HepG2 (cell line): ENCODE measurements around the gene HSPB9. TPM values are rescaled to one million over a fixed set of nuclear protein-coding genes. Genes with fewer than 3 reads are reported as not detected.

Source experiments
- ATF7-NPFF ChIP-seq: sonication (generic); formaldehyde crosslinking; IDR thresholded peaks from 2 replicates; pipeline ENCODE4 v1.8.1; 2023; ENCODE audit warnings: mild to moderate bottlenecking, low read depth, missing genetic modification reagents, moderate library complexity
- ATRX ChIP-seq: sonication (generic); formaldehyde crosslinking; IDR thresholded peaks from 2 replicates; pipeline ENCODE4 v1.4.0; 2020; ENCODE audit warnings: missing genetic modification reagents, borderline replicate concordance
- CERS6 ChIP-seq: sonication (generic); formaldehyde crosslinking; IDR thresholded peaks from 2 replicates; pipeline ENCODE4 v1.5.0; 2020; ENCODE audit warnings: missing genetic modification reagents
- EHMT2 ChIP-seq: fragments of 200-600 bp; sonication (generic); IDR thresholded peaks from 2 replicates; pipeline ENCODE4 v1.7.0; 2017; ENCODE audit warnings: antibody characterized with exemption, low read depth, low read length, borderline replicate concordance
- FOXO4 ChIP-seq: sonication (generic); formaldehyde crosslinking; conservative IDR thresholded peaks from 2 replicates; pipeline ENCODE4 v1.8.1; 2023; ENCODE audit warnings: missing genetic modification reagents
- NR3C1 ChIP-seq: sonication (generic); formaldehyde crosslinking; IDR thresholded peaks from 2 replicates; pipeline ENCODE4 v1.4.0; 2020; ENCODE audit warnings: missing genetic modification reagents
- PHF5A ChIP-seq: IDR thresholded peaks from one replicate; pipeline ENCODE4 v1.6.1; 2018; ENCODE audit warnings: low read depth, missing genetic modification reagents; ENCODE audit not compliant: unreplicated experiment
- REPIN1 ChIP-seq: sonication (generic); formaldehyde crosslinking; IDR thresholded peaks from 2 replicates; pipeline ENCODE4 v1.8.0; 2022; ENCODE audit warnings: missing genetic modification reagents, low read depth, mild to moderate bottlenecking, borderline replicate concordance
- REXO4 ChIP-seq: sonication (generic); formaldehyde crosslinking; IDR thresholded peaks from 2 replicates; pipeline ENCODE4 v1.8.0; 2022; ENCODE audit warnings: missing genetic modification reagents, mild to moderate bottlenecking, borderline replicate concordance
- SETDB1 ChIP-seq: sonication (generic); formaldehyde crosslinking; IDR thresholded peaks from 2 replicates; pipeline ENCODE4 v1.5.1; 2020; ENCODE audit warnings: missing genetic modification reagents, mild to moderate bottlenecking, borderline replicate concordance
- TFDP2 ChIP-seq: sonication (generic); formaldehyde crosslinking; IDR thresholded peaks from 2 replicates; pipeline ENCODE4 v1.4.0; 2020; ENCODE audit warnings: missing genetic modification reagents
- TFE3 ChIP-seq: IDR thresholded peaks from 2 replicates; pipeline ENCODE4 v1.6.1; 2016
- THAP7 ChIP-seq: sonication (generic); formaldehyde crosslinking; IDR thresholded peaks from 2 replicates; pipeline ENCODE4 v1.8.1; 2023; ENCODE audit warnings: mild to moderate bottlenecking, missing genetic modification reagents
- U2AF1 ChIP-seq: fragments of 200-400 bp; formaldehyde crosslinking; optimal IDR thresholded peaks from 2 replicates; pipeline ENCODE3; 2017; ENCODE audit warnings: mild to moderate bottlenecking, low read depth, low read length
- XRCC5 ChIP-seq: fragments of 200-400 bp; formaldehyde crosslinking; optimal IDR thresholded peaks from 2 replicates; pipeline ENCODE3; 2017; ENCODE audit warnings: mild to moderate bottlenecking, low read length
- YEATS2 ChIP-seq: sonication (generic); formaldehyde crosslinking; IDR thresholded peaks from 2 replicates; pipeline ENCODE4 v1.4.0; 2020; ENCODE audit warnings: missing genetic modification reagents, borderline replicate concordance
- ZNF180 ChIP-seq: sonication (generic); formaldehyde crosslinking; IDR thresholded peaks from 2 replicates; pipeline ENCODE4 v1.4.0; 2020; ENCODE audit warnings: low read depth, missing genetic modification reagents, borderline replicate concordance
- ZNF263 ChIP-seq: sonication (generic); formaldehyde crosslinking; IDR thresholded peaks from 2 replicates; pipeline ENCODE4 v1.4.0; 2020; ENCODE audit warnings: missing genetic modification reagents
- ZNF337 ChIP-seq: sonication (generic); formaldehyde crosslinking; IDR thresholded peaks from 2 replicates; pipeline ENCODE4 v1.5.1; 2020; ENCODE audit warnings: missing genetic modification reagents, low read depth, mild to moderate bottlenecking, borderline replicate concordance
- ZNF615 ChIP-seq: sonication (generic); formaldehyde crosslinking; IDR thresholded peaks from 2 replicates; pipeline ENCODE4 v1.5.0; 2020; ENCODE audit warnings: mild to moderate bottlenecking, missing genetic modification reagents, borderline replicate concordance
- ZNF616 ChIP-seq: sonication (generic); formaldehyde crosslinking; IDR thresholded peaks from 2 replicates; pipeline ENCODE4 v1.5.0; 2020; ENCODE audit warnings: low read depth, mild to moderate bottlenecking, missing genetic modification reagents
- ZNF83 ChIP-seq: sonication (generic); formaldehyde crosslinking; IDR thresholded peaks from 2 replicates; pipeline ENCODE4 v1.4.0; 2020; ENCODE audit warnings: missing genetic modification reagents, mild to moderate bottlenecking, borderline replicate concordance
- polyA plus RNA-seq, 8 experiments: library from polyadenylated mRNA; depleted of rRNA in 3 of 8; stranded (reverse) in 7 of 8; unstranded in 1 of 8; fragments of >200 nt; fragmentation: Illumina TruSeq in 4 of 8; extraction: Trizol in 4 of 8; gene quantifications; 2 replicates each; pipeline versions ENCODE4 v1.2.1 to v1.2.3, GENCODE V29; 2011 to 2016; ENCODE audit warnings: low read depth in 4 of 8, missing spikeins in 1 of 8, mixed read lengths in 1 of 8; ENCODE audit not compliant: insufficient read depth in 1 of 8
- total RNA-seq, 5 experiments: library from RNA; depleted of rRNA; stranded (reverse); fragments of >200 nt; fragmentation: Illumina TruSeq; extraction: Trizol; gene quantifications; 2 replicates each; pipeline ENCODE4 v1.2.3, GENCODE V29; 2016; ENCODE audit warnings: low read depth in 1 of 5

HSPB9 gene
- total and polyA plus RNA-seq, 2 of the 13 experiments (the other 11 are each of a cell fraction or from before 2014, with no cell fraction given): 0.05 to 0.24 TPM

- TF ChIP-seq ZNF180 (CRISPR knock-in tag): no peak
- 0 out of 2 replicates have a peak, but pooled peaks have one; percentile 2 for TF ChIP-seq ZNF263 (CRISPR knock-in tag)
- TF ChIP-seq REPIN1 (CRISPR knock-in tag): no peak
- TF ChIP-seq ZNF615 (CRISPR knock-in tag): no peak
- no peak for TF ChIP-seq YEATS2 (CRISPR knock-in tag)
- no peak for TF ChIP-seq FOXO4
- TF ChIP-seq XRCC5: peak; percentile 95
- TF ChIP-seq TFDP2 (CRISPR knock-in tag): no peak
- no peak for TF ChIP-seq CERS6 (CRISPR knock-in tag)
- no peak for TF ChIP-seq NR3C1 (CRISPR knock-in tag)
- no peak for TF ChIP-seq ZNF616 (CRISPR knock-in tag)
- TF ChIP-seq U2AF1: no peak
- TF ChIP-seq ZNF337 (CRISPR knock-in tag): 0 out of 2 replicates have a peak, but pooled peaks have one; percentile 76
- no peak for TF ChIP-seq PHF5A (CRISPR knock-in tag)
- TF ChIP-seq TFE3 (CRISPR knock-in tag): peak; percentile 73
- peak; percentile 28; the same call in 1 of the 2 replicates for TF ChIP-seq ATF7-NPFF (CRISPR knock-in tag)
- no peak for TF ChIP-seq THAP7 (CRISPR knock-in tag)
- TF ChIP-seq SETDB1 (CRISPR knock-in tag): no peak
- TF ChIP-seq REXO4: no peak
- no peak for TF ChIP-seq ATRX
- no peak for TF ChIP-seq EHMT2
- TF ChIP-seq ZNF83 (CRISPR knock-in tag): no peak
Observed at GRCh38 chr17:42087736-42088705, 34.6 kb upstream of the HSPB9 start (continued).
